ENCODE measurements around the gene CFAP92. TPM values are rescaled to one million over a fixed set of nuclear protein-coding genes. Genes with fewer than 3 reads are reported as not detected.
A peak's percentile ranks its signal among the peaks of the same experiment; 100 is the strongest.

CFAP92 gene
- total RNA-seq, 1 donor from 2014 or later = 3.7 TPM

GRCh38 chr3:128973988-128974564 is 19.8 kb downstream of the CFAP92 start:
- H3K36me3 Mint-ChIP-seq (ENCODE audit: low read depth, unreplicated experiment) = no peaks in the 10 kb centered on the region
- no peak for DNase-seq (ENCODE audit: low spot score)
- peaks cover 2% of the 10 kb centered on the region for H3K27me3 Mint-ChIP-seq (ENCODE audit: unreplicated experiment)
- H3K4me3 Mint-ChIP-seq (ENCODE audit: unreplicated experiment) = no peak overlapping the region
- H3K27ac Mint-ChIP-seq (ENCODE audit: unreplicated experiment) = no peak overlapping the region
- H3K9me3 Mint-ChIP-seq (ENCODE audit: unreplicated experiment) = no peaks in the 10 kb centered on the region
- H3K4me1 Mint-ChIP-seq (ENCODE audit: unreplicated experiment) = peaks cover 7% of the 10 kb centered on the region
- TF ChIP-seq CTCF (IDR thresholded peaks at IDR 0.05; ENCODE audit: unreplicated experiment) = no peak

GRCh38 chr3:128971421-128972100 is 22.3 kb downstream of the CFAP92 start:
- no peak for TF ChIP-seq CTCF (IDR thresholded peaks at IDR 0.05; ENCODE audit: unreplicated experiment)
- H3K9me3 Mint-ChIP-seq (ENCODE audit: unreplicated experiment) = no peaks in the 10 kb centered on the region
- H3K27me3 Mint-ChIP-seq (ENCODE audit: unreplicated experiment) = no peaks in the 10 kb centered on the region
- DNase-seq (ENCODE audit: low spot score) = no peak
- no peak overlapping the region for H3K4me3 Mint-ChIP-seq (ENCODE audit: unreplicated experiment)
- peaks cover 7% of the 10 kb centered on the region for H3K4me1 Mint-ChIP-seq (ENCODE audit: unreplicated experiment)
- H3K27ac Mint-ChIP-seq (ENCODE audit: unreplicated experiment) = no peak overlapping the region
- no peaks in the 10 kb centered on the region for H3K36me3 Mint-ChIP-seq (ENCODE audit: low read depth, unreplicated experiment)

GRCh38 chr3:128970740-128971047 is 23.2 kb downstream of the CFAP92 start:
- Mint-ChIP-seq H3K36me3 (ENCODE audit: low read depth, unreplicated experiment) (no peaks in the 10 kb centered on the region), H3K4me1 (ENCODE audit: unreplicated experiment) (peaks cover 7% of the 10 kb centered on the region), H3K27ac (ENCODE audit: unreplicated experiment) (no peak overlapping the region), H3K4me3 (ENCODE audit: unreplicated experiment) (no peak overlapping the region), H3K27me3 (ENCODE audit: unreplicated experiment) (no peaks in the 10 kb centered on the region), H3K9me3 (ENCODE audit: unreplicated experiment) (no peaks in the 10 kb centered on the region)
- TF ChIP-seq CTCF (IDR thresholded peaks at IDR 0.05; ENCODE audit: unreplicated experiment) = no peak
- DNase-seq (ENCODE audit: low spot score) = no peak

- no peak overlapping the region for H3K27ac Mint-ChIP-seq (ENCODE audit: unreplicated experiment)
- peak; percentile 86 for TF ChIP-seq CTCF (IDR thresholded peaks at IDR 0.05; ENCODE audit: unreplicated experiment)
- H3K4me3 Mint-ChIP-seq (ENCODE audit: unreplicated experiment) = no peak overlapping the region
- H3K4me1 Mint-ChIP-seq (ENCODE audit: unreplicated experiment) = peaks cover 7% of the 10 kb centered on the region
- peak; percentile 55 for DNase-seq (ENCODE audit: low spot score)
- H3K27me3 Mint-ChIP-seq (ENCODE audit: unreplicated experiment) = no peaks in the 10 kb centered on the region
- H3K9me3 Mint-ChIP-seq (ENCODE audit: unreplicated experiment) = no peaks in the 10 kb centered on the region
- no peaks in the 10 kb centered on the region for H3K36me3 Mint-ChIP-seq (ENCODE audit: low read depth, unreplicated experiment)
Observed at GRCh38 chr3:128969993-128970739, 23.7 kb downstream of the CFAP92 start.

All from endothelial cell (in vitro differentiated cells).